GM12878 (cell line): ENCODE results near the gene ETS1. TPM values are rescaled to one million over a fixed set of nuclear protein-coding genes. Genes with fewer than 3 reads are reported as not detected.

Source experiments
- ATAC-seq: fragments of 200-7000 bp; cut with Tn5 transposase; 3 replicates; pipeline ENCODE4 v1.9.1; 2020; ENCODE audit warnings: mild to moderate bottlenecking, moderate library complexity
- BruUV-seq: library from RNA; stranded (reverse); fragments of 400-500 nt; replicated peaks from 2 replicates; lab custom pipeline; 2021; lab: Mats Ljungman, UMichigan
- CTCF ChIA-PET: fragments of 300-600 bp; sonication (Branson Sonifier 250); formaldehyde crosslinking; extraction: SDS; loops from one replicate; lab custom pipeline; 2021; ENCODE audit warnings: inconsistent platforms; lab: Yijun Ruan, JAX
- POLR2A ChIA-PET: fragments of 350-600 bp; formaldehyde crosslinking; extraction: SDS; loops from one replicate; lab custom pipeline; 2021; ENCODE audit warnings: inconsistent platforms; lab: Charles Lee
- RAD21 ChIA-PET: fragments of 300-600 bp; sonication (Branson Sonifier 250); formaldehyde crosslinking; loops from one replicate; lab custom pipeline; 2023; ENCODE audit warnings: antibody characterized with exemption; ENCODE audit not compliant: unreplicated experiment; lab: Charles Lee
- SMC1A ChIA-PET: fragments of 300-600 bp; sonication (Branson Sonifier 250); formaldehyde crosslinking; loops from one replicate; lab custom pipeline; 2023; ENCODE audit not compliant: unreplicated experiment, uncharacterized antibody; lab: Charles Lee
- DNase-seq: peaks from one replicate; pipeline ENCODE4 v3.0.0-alpha.2; 2011; ENCODE audit warnings: low read depth, low spot score
- FAIRE-seq: peaks from 3 replicates; lab custom pipeline; 2011; peaks lifted over from hg19 to GRCh38; lab: Jason Lieb, UNC
- H2AFZ ChIP-seq: 2 replicates; pipeline ENCODE4 v1.6.0; 2011; ENCODE audit warnings: low read depth, low read length, control low read depth; ENCODE audit not compliant: control insufficient read depth
- H3K27ac ChIP-seq: 2 replicates; pipeline ENCODE4 v1.5.1; 2011; ENCODE audit warnings: control low read depth; ENCODE audit not compliant: control insufficient read depth, insufficient read depth
- H3K27me3 ChIP-seq, 2 experiments: replicated peaks in 1 of 2; 2 replicates each; pipeline versions ENCODE4 v1.6.0 to v1.6.1; 2011; ENCODE audit warnings: low read length in 1 of 2; ENCODE audit not compliant: control insufficient read depth in 2 of 2, insufficient read depth in 2 of 2
- H3K36me3 ChIP-seq, 2 experiments: 2 replicates each; pipeline ENCODE4 v1.5.1; 2011; ENCODE audit warnings: low read length in 1 of 2; ENCODE audit not compliant: control insufficient read depth in 2 of 2, insufficient read depth in 2 of 2
- H3K4me1 ChIP-seq: 2 replicates; pipeline ENCODE4 v1.6.1; 2011; ENCODE audit warnings: mild to moderate bottlenecking, low read length, moderate library complexity, mixed read lengths; ENCODE audit not compliant: control insufficient read depth, insufficient read depth
- H3K4me2 ChIP-seq: 2 replicates; pipeline ENCODE4 v1.6.0; 2011; ENCODE audit warnings: control low read depth; ENCODE audit not compliant: control insufficient read depth, insufficient read depth
- H3K4me3 ChIP-seq: fragments of 200-600 bp; sonication (generic); 2 replicates; pipeline ENCODE4 v1.5.1; 2016
- H3K79me2 ChIP-seq: 2 replicates; pipeline ENCODE4 v1.6.0; 2011; ENCODE audit warnings: low read length; ENCODE audit not compliant: control insufficient read depth, insufficient read depth
- H3K9ac ChIP-seq: 2 replicates; pipeline ENCODE4 v1.8.0; 2011; ENCODE audit warnings: low read length, control low read depth, mixed read lengths; ENCODE audit not compliant: control insufficient read depth, insufficient read depth
- H3K9me3 ChIP-seq: replicated peaks from 3 replicates; pipeline ENCODE4 v1.5.1; 2011; ENCODE audit warnings: mild to moderate bottlenecking, low read length; ENCODE audit not compliant: control insufficient read depth, insufficient read depth
- H4K20me1 ChIP-seq: 2 replicates; pipeline ENCODE4 v1.6.0; 2011; ENCODE audit not compliant: control insufficient read depth, insufficient read depth
- CREB1 ChIP-seq: IDR thresholded peaks from 2 replicates; pipeline ENCODE4 v1.6.1; 2012; ENCODE audit warnings: low read depth, mild to moderate bottlenecking, inconsistent platforms
- CREM ChIP-seq: IDR thresholded peaks from 2 replicates; pipeline ENCODE4 v1.6.1; 2014; ENCODE audit warnings: antibody characterized with exemption, low read depth
- POU2F2 ChIP-seq: IDR thresholded peaks from 3 replicates; pipeline ENCODE4 v1.6.1; 2011; ENCODE audit warnings: low read depth, mild to moderate bottlenecking, low read length, borderline replicate concordance
- RB1 ChIP-seq: fragments of 450-650 bp; formaldehyde crosslinking; IDR thresholded peaks from 2 replicates; pipeline ENCODE4 v1.6.1; 2017; ENCODE audit warnings: mild to moderate bottlenecking, borderline replicate concordance
- RUNX3 ChIP-seq: IDR thresholded peaks from 2 replicates; pipeline ENCODE4 v1.6.1; 2012; ENCODE audit warnings: low read length, inconsistent platforms
- TBL1XR1 ChIP-seq: IDR thresholded peaks from 2 replicates; pipeline ENCODE4 v1.6.1; 2012; ENCODE audit warnings: low read depth, low read length, improper control_type of control experiment
- ZBED1 ChIP-seq: IDR thresholded peaks from 2 replicates; pipeline ENCODE4 v1.6.1; 2016; ENCODE audit warnings: borderline replicate concordance
- WGBS: methylation state at CpG from one replicate; pipeline ENCODE4 v1.1.6; 2016; ENCODE audit warnings: low lambda C conversion rate; ENCODE audit not compliant: insufficient replicate concordance, insufficient coverage; ENCODE audit errors: missing lambda C conversion rate; 5-methylcytosine and 5-hydroxymethylcytosine counted together
- in situ Hi-C: fragments of 300-500 bp; cut with MboI; formaldehyde crosslinking; loops from 9 replicates; pipeline ENCODE4 v1.14.3; 2018; ENCODE audit warnings: mixed read lengths
- intact Hi-C: fragments of 100-400 bp; cut with micrococcal nuclease; formaldehyde crosslinking; loops from one replicate; pipeline ENCODE4 v1.14.2; 2022; ENCODE audit not compliant: unreplicated experiment
- polyA plus RNA-seq, 11 experiments: library from polyadenylated mRNA; depleted of rRNA in 4 of 11; unstranded in 6 of 11; stranded (reverse) in 5 of 11; fragments of >200 nt; fragmentation: Nextera tagmentation in 4 of 11; fragmentation: Illumina TruSeq in 1 of 11; extraction: Ambion mirVana in 4 of 11; extraction: Trizol in 1 of 11; gene quantifications; 1 replicate in 1 of 11; 2 replicates in 10 of 11; pipeline versions ENCODE4 v1.2.1 to v1.2.3, GENCODE V29; 2011 to 2016; ENCODE audit warnings: inconsistent platforms in 2 of 11, missing spikeins in 2 of 11, low read depth in 1 of 11
- total RNA-seq, 4 experiments: library from RNA; depleted of rRNA in 3 of 4; stranded (reverse); fragments of >200 nt in 3 of 4; fragmentation: Illumina TruSeq in 1 of 4; extraction: Trizol in 1 of 4; gene quantifications; 2 replicates each; pipeline versions ENCODE4 v1.2.1 to v1.2.3, GENCODE V29; 2013 to 2021
- TF ChIP-seq, protein P1 (sequence below): fragments of 450-650 bp; conservative IDR thresholded peaks from 2 replicates; pipeline ENCODE4 v1.6.1; 2017; ENCODE audit warnings: mild to moderate bottlenecking, moderate library complexity

The ETS1 gene
- total and polyA plus RNA-seq, 10 of the 15 experiments (the other 5 are each of a cell fraction or from before 2014, with no cell fraction given): 12.5 to 112 (median 55.5) TPM

DNA sequence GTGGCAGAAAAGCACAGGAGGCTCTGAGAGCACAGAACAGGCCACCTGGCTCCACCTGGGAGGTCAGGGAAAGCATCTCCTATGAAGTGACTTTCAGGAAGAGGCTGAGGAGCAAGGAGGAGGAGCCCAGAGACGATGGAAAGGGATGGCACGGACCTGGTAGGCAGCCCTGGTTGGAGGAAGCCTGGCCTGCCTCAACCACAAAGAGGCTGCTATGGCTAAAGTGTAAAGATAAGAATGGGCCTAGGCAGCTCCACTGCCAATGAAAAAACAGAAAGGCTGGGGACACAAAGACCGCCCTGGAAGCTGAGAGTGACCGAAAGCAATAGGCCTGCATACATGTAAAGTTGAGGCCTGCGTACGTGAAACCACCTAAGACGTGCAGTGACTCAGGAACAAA lies 31.2 kb upstream of the ETS1 start (continued):
- no peak for TF ChIP-seq CREB1

DNA sequence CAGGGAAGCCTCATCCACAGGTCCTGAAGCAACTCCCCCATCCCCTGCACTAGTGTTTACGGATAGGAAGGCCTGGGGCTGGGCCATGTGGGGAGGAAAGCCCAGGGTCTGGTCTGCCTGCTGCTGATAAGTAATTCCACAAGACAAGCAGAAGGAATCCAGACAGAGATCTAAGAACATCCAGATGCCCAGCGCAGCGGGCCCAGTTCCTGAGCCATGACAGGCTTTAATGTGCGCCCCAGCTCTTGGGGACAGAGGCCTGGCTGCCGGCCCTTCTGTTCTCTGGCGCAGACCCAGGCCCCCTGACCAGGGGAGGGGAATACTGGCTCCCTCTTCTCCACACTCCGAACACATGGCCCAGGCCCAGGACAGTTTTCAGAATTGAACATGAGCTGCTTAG lies 28.8 kb upstream of the ETS1 start:
- H3K36me3 ChIP-seq: no peaks in the 10 kb centered on the region
- TF ChIP-seq RB1: no peak
- TF ChIP-seq POU2F2: no peak
- no peak for TF ChIP-seq RUNX3
- TF ChIP-seq ZBED1: no peak
- TF ChIP-seq CREM: no peak
- TF ChIP-seq TBL1XR1: no peak
- TF ChIP-seq, protein P1, sequence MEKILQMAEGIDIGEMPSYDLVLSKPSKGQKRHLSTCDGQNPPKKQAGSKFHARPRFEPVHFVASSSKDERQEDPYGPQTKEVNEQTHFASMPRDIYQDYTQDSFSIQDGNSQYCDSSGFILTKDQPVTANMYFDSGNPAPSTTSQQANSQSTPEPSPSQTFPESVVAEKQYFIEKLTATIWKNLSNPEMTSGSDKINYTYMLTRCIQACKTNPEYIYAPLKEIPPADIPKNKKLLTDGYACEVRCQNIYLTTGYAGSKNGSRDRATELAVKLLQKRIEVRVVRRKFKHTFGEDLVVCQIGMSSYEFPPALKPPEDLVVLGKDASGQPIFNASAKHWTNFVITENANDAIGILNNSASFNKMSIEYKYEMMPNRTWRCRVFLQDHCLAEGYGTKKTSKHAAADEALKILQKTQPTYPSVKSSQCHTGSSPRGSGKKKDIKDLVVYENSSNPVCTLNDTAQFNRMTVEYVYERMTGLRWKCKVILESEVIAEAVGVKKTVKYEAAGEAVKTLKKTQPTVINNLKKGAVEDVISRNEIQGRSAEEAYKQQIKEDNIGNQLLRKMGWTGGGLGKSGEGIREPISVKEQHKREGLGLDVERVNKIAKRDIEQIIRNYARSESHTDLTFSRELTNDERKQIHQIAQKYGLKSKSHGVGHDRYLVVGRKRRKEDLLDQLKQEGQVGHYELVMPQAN: no peak
- H3K9me3 ChIP-seq: no peaks in the 10 kb centered on the region
- H3K27me3 ChIP-seq: no peaks in the 10 kb centered on the region
- H3K9ac ChIP-seq: no peak overlapping the region
- 89% methylated on average over 7 of the region's 7 CpGs for WGBS
- H3K27ac ChIP-seq: no peak overlapping the region
- in situ Hi-C loops (no loop called here), intact Hi-C loops (no loop called here)
- H3K79me2 ChIP-seq: no peaks in the 10 kb centered on the region
- ChIA-PET RAD21 (no interaction called here), SMC1A (interaction anchor here (1.1 to 23.9 kb wide), 3 partner anchors 6 to 93 kb away, joined by 3 to 596 read pairs (median 596); no protein-coding TSS in a partner anchor), CTCF (no interaction called here), POLR2A (no interaction called here)
- H3K4me1 ChIP-seq: peaks cover 34% of the 10 kb centered on the region
- no peak for DNase-seq
- H3K4me3 ChIP-seq: no peak overlapping the region
- no peak overlapping the region for H2AFZ ChIP-seq
- H3K4me2 ChIP-seq: no peak overlapping the region
- no TSS peak for BruUV-seq
- no peak for ATAC-seq
- no peaks in the 10 kb centered on the region for H4K20me1 ChIP-seq
- no peak for FAIRE-seq
